Right lobe of liver (tissue), 4 donors: ENCODE results near the gene MGAT3.

ENCODE experiments used
- POLR2A ChIP-seq: fragments of 450-650 bp; IDR thresholded peaks from one replicate; pipeline ENCODE4 v1.6.1; 2017; ENCODE audit warnings: antibody characterized with exemption, mild to moderate bottlenecking
- TF ChIP-seq, protein P1 (sequence below), 4 donors: fragments of 200-600 bp in 3 of 4; fragments of 450-650 bp in 1 of 4; IDR thresholded peaks; one replicate each; pipeline versions ENCODE4 v1.5.1 to v1.8.0; 2016 to 2022; ENCODE audit warnings: antibody characterized with exemption in 4 of 4, mild to moderate bottlenecking in 2 of 4
- donor health status: DM: no; HTN: no; CAD: no.
- donor health status: DM: no; HTN: no; CAD: no.
- donor health status: DM: no; HTN: yes; CAD: no.

GRCh38 chr22:39522567-39523300 lies 65.9 kb downstream of the MGAT3 start:
- TF ChIP-seq, protein P1, sequence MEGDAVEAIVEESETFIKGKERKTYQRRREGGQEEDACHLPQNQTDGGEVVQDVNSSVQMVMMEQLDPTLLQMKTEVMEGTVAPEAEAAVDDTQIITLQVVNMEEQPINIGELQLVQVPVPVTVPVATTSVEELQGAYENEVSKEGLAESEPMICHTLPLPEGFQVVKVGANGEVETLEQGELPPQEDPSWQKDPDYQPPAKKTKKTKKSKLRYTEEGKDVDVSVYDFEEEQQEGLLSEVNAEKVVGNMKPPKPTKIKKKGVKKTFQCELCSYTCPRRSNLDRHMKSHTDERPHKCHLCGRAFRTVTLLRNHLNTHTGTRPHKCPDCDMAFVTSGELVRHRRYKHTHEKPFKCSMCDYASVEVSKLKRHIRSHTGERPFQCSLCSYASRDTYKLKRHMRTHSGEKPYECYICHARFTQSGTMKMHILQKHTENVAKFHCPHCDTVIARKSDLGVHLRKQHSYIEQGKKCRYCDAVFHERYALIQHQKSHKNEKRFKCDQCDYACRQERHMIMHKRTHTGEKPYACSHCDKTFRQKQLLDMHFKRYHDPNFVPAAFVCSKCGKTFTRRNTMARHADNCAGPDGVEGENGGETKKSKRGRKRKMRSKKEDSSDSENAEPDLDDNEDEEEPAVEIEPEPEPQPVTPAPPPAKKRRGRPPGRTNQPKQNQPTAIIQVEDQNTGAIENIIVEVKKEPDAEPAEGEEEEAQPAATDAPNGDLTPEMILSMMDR (IDR thresholded peaks at IDR 0.05), result no peak
- TF ChIP-seq POLR2A, result no peak
